GM19455 (cell line): ENCODE results near the gene TTF2.

ENCODE experiments used
- ATAC-seq: cut with Tn5 transposase; IDR thresholded peaks from one replicate; pipeline ENCODE4 v1.9.1; 2021; ENCODE audit not compliant: unreplicated experiment

TTF2 gene

DNA sequence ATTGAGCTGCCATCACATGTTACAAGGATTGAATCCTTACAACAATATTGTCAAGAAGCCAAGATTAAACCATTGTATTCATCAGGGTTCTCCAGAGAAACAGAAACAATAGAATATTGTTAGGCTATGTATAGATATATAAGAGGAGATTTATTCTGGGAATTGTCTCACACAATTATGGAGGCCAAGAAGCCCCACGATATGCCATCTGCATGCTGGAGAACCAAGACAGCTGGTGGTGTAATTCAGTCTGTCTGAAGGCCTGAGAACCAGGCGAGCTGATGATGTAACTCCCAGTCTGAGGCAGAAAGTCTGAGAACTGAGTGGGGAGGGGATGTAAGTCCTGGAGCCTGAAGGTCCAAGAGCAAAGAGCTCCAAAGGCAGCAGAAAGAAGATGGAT lies 14.5 kb upstream of the TTF2 start:
- no peak for ATAC-seq

DNA sequence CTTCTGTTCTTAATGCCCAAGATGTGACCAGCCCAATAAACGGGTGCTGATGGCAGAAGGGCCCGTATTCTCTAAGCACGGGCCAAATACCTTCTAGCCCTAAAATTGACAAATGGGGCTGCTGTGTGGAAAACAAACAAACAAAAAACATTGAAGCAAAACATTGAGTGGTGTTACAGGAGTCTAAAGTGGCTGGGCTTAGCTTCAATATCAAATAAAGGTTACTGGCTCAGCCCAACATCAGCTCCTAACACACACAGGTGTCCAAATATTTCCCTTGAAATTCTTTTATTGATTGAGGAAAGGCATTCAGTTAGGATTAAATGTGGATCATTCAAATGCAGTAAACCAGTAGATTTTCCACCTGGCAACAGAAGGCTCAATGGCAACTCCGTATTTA lies 13.3 kb upstream of the TTF2 start:
- no peak for ATAC-seq

DNA sequence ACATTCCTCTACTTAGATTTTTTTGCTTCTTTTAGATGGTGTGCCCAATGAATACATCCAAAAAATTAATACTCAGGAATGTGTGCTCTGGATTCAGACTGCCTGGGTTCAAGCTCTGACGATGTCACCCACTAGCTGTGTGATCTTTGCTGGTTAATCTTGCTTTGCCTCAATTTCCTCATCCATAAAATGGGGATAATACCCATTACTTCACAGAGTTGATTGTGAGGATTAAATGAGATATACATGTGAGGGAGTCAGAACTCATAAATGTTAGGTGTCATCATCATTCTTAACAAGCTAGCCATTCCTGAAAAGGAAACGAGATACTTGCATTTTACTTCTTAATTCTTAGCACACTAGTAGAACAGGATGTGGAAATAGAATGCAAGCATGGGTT lies 12.9 kb upstream of the TTF2 start:
- no peak for ATAC-seq

DNA sequence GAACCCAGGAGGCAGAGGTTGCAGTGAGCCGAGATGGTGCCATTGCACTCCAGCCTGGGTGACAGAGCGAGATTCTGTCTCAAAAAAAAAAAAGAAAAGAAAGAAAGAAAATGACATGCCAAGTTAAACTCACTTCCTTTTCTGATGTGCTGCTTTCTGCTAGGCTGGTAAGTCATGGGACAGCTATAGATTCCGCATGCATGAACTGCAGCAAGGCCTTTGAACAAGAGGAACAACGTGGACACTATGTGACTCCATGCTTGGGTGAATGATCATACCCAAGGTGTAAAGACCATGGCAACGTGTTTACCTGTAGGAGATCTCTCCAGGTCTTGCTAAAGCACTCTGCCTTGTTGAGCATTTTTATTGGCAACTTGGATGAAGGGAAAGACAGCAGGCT lies 10.3 kb upstream of the TTF2 start:
- no peak for ATAC-seq

DNA sequence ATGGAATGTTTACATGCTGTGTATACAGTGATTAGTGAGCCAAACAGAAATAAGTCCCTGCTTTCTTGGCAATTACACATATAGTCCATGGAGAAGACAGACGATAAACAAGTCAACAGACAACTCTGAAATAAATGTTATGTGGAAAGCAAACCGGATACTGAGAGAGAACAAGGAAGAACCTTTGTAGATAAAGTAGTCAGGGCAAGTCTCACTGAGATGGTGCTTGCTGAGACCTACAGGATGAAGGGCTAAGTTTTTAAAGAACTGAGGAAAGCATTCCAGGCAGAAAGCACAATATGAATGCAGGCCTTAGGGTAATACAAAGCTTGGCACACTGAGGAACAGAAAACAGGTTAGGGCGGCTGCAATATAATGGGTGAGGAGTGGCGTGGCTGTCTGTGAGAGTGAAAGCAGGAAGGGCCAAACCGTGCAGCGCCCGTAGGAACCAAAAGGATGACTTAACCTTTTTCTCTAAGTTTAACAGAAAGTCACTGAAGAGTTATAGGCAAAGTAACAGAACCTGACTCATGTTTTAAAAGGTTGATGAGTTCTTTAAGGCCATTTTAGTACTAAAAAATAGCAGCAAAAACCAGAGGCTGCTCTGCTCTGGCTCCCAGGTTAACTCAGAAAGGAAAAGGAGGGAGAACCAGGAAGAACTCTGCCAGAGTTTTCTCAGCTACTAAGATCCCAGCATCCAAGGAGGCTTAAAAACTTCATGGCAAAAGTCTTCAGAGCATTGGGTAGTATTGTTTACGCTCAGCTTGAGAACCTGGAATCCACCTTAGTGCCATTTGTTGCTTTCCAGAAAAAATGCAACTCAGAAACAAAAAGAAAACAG lies 8.7 kb upstream of the TTF2 start:
- peak; percentile 86 for ATAC-seq

DNA sequence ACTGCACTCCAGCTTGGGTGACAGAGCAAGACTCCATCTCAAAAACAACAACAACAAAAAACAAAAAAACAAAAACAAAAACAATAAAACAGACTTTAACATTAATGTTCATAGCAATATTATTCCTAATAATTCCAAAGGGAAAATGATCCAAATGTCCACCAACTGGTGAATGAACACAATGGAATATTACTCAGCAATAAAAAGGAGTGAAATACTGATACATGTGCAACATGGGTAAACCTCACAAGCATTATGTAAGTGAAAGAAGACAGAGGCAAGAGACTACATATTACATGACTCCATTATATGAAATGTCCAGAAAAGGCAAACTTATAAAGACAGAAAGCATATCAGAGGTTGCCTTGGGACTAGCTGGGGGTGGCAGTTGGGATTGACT lies 6.1 kb upstream of the TTF2 start:
- no peak for ATAC-seq

DNA sequence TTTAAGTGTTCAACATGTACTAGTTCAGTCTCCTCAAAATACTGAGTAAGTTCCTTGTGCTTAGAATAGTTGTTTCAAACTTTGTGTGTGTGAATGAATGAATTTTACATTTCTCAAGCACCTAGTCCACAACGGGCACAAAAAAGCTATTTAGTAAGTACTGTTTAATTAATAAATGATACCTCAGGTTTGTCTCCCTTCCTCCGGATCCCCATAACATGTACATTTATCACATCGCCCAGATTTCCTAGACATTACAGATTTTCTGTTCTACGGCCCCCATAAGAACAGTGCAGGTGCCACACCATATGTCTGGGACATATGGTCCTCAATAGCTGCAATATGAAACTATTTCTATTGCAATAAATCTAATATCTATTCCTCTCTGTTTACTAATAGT lies 1.3 kb upstream of the TTF2 start:
- no peak for ATAC-seq

DNA sequence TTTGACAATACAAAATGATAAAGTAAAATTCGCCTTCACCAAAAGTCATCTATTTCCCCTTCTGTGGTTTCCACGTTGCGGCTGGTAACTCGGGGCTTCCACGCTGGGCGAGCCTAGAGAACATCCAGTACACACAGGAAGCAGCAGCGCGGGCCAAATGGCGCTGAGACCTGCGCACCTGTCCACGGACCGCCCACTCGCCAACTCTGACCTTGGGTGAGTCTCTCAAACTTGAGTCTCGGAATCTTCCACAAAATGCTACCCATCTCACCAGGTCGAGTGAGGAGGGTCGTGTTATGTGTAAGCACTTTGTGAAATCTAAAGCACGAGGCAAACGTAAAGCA lies 820 bp upstream of the TTF2 start:
- peak; percentile 37 for ATAC-seq

DNA sequence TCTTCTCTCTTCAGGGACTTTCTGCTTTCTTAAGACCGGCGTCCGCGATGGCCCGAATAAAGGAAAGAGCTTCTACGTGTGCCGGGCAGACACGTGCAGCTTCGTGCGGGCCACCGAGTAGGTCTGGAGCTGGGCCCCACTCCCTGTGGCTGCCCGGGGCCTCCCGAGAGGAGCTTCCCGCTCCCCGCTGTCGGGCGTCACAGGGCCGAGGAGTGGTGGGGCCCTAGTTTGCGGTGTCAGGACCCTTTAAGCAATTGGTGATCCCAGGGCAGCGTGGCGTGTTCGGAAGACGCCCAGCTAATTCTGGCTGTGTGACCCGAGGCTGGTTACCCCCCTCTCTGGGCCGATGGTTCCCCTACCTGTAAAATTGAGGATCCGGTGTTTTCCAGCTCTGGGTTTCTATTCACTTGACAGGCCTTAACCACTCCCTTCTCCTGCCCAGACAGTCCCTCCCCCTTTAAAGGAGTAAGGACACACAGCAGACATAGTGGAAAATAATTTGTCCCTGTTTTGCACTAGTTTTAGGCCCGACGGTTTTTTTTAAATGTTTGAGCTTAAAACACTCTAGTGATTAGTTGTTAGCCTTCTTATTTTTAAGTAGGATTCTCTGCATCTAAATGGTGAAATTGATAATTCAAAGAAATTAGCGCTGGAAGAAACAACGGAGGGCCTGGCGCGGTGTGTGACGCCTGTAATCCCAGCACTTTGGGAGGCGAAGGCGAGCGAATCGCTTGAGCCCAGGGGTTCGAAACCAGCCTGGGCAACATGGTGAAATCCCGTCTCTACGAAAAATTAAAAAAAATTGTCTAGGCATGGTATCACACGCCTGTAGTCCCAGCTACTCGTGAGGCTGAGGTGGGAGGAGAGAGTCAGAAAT lies 553 bp downstream of the TTF2 start:
- ATAC-seq = peak; percentile 8

DNA sequence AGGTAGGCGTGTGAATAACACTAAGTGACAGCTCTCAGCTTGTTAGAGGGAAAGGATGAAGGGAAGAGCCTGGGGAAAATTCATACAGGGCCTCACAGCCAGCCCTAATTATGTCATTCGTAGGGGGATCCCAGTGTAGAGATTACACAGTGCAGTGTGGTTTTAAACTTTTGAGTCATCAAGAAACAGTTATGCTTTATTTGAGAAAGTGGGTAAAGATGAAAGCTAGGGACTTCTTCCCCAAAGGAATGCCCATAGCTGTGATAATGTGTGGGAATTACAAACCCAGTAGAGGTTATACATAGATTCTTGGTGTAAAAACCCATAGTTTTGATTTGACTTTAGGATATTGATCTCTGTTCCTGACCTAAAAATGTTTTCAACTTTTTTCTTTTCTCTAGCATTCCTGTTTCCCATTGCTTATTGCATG lies 1.9 kb downstream of the TTF2 start:
- ATAC-seq = no peak

DNA sequence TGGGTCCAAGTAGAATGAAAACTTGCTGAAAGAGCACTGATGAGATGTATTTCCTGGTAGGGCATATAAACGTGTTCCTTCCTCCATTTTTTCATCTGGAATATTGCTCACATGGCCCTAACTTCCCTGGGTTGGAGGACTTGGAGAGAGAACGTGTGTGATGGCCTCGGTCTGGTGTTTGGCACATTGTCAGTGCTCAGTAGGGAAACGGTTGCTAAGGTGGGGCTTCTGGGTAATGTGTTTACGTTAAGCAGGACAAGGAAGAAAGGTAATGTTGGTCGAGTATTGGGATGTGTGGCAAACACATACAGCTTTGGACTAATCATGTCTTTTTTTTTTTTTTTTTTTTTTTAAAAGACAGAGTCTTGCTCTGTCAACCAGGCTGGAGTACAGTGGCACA lies 6.2 kb downstream of the TTF2 start:
- ATAC-seq = no peak

DNA sequence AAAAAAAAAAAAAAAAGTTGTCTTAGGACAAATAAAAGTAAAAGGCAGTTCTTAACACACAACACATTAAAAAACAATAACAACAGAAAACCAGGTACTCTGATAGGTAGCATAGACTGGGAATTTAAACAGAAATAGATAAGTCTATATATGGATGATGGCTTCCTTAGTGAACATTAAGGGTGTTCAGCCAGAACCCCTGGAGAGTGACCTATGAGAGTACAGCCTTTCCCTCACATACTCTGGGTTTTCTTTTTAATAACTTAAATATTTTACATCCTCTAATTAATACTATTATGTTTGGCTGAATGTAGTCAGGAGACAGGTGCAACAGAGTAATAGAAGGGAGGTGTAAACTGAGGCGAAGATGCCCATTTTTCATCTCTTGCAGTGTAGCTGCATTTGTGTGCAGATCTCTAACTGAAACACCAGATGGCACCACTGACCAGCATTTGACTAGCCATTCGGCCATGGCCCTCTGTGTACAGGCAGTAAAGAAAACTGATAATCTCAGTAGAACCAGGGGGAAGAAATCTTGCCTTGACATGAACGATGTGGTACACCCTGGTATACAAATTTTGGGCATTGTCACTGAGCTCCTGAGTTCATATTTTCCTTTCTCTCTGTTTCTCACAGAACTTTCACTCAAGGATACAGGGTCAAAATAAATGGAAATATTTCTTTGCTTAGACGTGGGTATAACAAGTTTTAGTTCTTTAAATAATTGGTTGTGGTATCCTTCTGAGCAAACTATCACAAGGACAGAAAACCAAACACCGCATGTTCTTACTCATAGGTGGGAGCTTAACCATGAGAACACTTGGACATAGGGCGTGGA lies 7.6 kb downstream of the TTF2 start:
- ATAC-seq = peak; percentile 72

DNA sequence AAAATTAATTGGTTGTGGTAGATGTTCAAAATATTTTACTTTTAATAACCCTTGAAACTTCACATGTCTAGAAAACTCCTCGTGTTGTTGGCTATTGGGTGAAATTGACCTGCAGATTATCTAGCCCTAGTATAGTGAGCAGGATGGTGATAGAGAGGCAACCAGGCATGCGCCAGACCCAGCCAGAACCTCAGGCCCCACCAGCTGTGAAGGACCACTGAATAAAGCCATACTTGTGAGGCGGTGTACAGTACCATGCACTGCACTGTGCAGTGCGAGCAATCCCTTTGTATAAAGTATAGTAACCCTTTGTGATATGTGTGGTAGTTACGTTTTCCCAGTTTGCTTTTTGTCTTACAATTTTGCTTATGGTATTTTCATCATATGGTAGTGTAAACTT lies 8.5 kb downstream of the TTF2 start:
- no peak for ATAC-seq

DNA sequence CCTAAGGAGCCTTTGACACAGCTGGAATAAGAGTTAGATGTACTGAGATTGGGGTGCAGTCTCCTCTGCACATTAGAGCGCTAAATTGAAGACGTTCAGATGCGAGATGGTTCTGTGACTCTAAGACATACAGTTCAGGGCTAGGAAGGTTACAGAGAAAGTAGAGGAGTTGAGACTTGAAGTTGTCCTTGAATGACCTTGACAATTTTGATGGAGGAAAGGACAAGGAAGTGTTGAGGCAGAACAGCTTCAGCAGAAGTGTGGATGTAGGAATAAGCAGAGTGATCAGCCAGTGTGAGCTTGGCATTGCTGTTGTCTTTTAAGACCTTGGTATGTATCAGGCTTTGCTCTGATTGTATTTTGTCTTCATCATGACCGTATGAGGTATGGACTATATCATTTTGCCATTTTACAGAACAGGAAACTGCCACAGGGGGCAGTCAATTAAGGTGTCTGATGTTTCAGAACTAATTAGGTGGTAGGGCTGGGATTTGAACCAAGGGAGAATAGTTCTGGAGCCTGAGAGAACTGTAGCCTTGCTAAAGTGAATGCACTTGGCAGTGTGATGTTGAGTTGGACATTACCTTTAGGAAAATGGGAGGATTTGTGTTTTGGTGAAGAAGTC lies 9.2 kb downstream of the TTF2 start:
- no peak for ATAC-seq

DNA sequence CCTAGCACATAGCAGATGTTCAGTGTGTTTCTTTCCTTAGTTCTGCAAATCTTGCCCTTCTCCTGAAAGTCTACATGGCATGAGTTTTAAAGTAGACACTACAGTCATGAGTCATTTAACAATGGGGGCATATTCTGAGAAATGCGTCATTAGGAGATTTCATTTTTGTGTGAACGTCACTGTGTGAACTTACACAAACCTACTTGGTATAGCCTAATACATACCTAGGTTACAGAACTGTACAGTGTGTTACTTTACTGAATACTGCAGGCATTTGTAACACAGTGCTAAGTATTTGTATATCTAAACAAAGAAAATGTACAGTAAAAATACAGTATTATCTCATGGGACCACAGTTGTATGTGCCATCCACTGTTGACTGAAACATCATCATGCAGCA lies 10.0 kb downstream of the TTF2 start:
- ATAC-seq = no peak

DNA sequence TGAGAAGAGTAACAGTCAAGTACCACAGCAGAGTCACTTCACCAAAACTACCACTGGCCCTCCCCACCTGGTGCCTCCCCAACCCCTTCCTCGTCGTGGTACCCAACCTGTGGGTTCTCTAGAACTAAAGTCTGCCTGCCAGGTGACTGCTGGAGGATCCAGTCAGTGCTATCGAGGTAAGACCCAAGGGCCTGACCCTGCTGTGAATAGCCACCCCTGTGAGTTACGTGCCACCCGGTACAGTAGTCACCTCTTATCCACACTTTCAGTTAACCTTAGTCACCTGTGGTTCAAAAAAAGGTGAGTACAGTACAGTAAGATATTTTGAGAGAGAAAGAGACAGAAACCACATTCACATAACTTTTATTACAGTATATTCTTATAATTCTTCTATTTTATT lies 16.5 kb downstream of the TTF2 start:
- no peak for ATAC-seq

DNA sequence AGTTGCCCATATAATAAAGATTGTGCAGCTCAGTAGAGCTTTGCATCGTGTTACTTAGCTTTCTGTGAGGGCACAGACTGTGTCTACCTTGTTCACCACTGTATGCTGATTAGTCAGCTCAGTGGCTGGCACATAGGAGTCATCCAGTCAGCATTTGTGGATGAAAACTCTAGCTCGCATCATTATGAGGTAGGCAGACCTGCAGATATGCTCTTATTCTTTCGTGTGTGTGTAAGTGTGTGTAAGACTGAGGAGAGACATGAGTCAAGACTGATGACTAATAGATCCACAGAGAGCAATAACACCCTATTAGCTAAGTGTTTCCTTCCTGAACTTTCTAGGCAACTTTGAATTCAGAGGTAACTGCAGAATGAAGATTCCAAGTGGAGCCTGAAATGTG lies 17.1 kb downstream of the TTF2 start:
- no peak for ATAC-seq

DNA sequence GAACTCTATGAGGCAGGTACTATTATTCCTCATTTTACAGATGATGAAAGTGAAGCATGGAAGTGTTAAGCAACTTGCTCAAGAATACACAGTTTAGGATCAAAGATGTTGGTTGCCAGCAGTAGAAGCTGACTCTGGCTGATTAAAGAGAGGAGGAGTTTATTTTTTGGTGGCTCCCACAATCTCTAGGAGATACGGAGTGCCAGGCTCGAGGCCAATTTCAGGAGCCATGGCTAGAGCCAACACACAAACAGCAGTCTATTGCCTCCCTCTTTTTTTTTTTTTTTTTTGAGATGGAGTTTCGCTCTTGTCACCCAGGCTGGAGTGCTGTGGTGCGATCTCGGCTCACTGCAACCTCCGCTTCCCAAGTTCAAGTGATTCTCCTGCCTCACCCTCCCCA lies 19.6 kb downstream of the TTF2 start:
- ATAC-seq = no peak

DNA sequence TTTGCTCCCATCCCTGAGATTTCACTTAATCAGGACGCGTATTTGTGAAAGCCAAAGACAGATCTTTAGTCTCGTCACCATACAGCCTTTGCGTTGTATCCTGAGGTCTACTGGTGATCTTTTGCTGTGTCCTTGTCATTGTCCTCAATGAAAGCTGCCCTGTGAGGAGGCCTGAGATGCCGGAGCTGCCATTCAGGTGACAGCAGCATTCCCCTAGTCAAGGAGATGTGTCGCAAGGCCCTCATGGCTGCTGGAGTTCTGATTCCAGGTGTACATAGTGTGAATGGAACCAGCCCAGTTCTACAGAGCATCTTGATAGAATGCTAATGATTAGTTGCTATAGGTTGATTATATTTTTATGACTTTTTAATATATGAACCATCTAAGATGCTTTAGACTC lies 24.1 kb downstream of the TTF2 start:
- no peak for ATAC-seq

DNA sequence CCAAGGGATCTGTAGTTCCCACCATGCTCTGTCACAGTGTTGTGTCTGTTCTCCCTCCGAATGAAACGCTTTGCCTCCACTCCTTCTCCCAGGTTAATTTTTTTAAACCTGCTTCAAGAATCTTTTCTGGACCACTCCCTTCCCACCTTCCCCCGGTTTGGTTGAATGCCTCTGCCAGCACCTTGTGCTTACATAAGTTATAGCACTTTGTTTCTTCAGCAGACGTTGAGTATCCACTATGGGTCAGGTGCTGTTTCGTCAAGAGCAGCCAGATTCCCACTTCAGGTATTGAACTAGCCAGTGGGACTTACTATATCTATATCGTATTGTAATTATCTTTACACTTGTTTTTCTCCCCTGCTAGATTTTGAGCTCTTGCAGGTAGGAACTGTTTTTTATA lies 27.6 kb downstream of the TTF2 start:
- ATAC-seq = no peak

DNA sequence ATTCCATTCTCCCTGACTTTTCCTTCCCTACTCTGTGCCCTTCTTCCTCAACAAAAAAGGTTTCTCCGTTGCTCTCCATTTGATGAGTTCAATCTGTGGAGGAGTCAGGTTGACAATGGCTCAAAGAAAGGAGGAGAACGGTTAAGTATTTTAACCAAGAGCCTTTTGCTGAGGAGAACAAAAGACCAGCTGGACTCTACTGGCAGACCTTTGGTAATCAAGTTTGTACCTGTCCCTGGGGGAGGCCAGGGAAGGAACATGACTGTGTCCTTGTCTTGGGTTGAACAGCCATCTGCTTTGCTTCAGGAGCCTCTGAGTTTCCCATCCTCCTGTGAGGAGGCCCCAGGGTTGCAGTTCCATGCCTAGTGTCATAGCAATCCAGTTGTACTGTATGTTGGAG lies 29.9 kb downstream of the TTF2 start:
- no peak for ATAC-seq
